CD4-positive, alpha-beta T cell treated with Interleukin-12 subunit alpha and Interleukin-12 subunit beta, for 1 hour (primary cell): Measurements from ENCODE around the gene HS3ST5.
A peak's percentile ranks its signal among the peaks of the same experiment; 100 is the strongest.

Source experiments
- DNase-seq: peaks from one replicate; pipeline ENCODE4 v3.0.0-alpha.2; 2020

The HS3ST5 gene

GRCh38 chr6:114144887-114145851, 197.7 kb downstream of the HS3ST5 start:
- DNase-seq: no peak

GRCh38 chr6:114142258-114142657, 200.6 kb downstream of the HS3ST5 start:
- DNase-seq: no peak

GRCh38 chr6:114140416-114140815, 202.4 kb downstream of the HS3ST5 start:
- no peak for DNase-seq

- no peak for DNase-seq
Measured at GRCh38 chr6:114138577-114139248, 204.1 kb downstream of the HS3ST5 start.

- no peak for DNase-seq
Measured at GRCh38 chr6:114135363-114135971, 207.4 kb downstream of the HS3ST5 start.

GRCh38 chr6:114133816-114134215, 209.0 kb downstream of the HS3ST5 start:
- DNase-seq: no peak

- no peak for DNase-seq
Measured at GRCh38 chr6:114131945-114132344, 210.9 kb downstream of the HS3ST5 start.

- DNase-seq: no peak
Measured at GRCh38 chr6:114125576-114125975, 217.2 kb downstream of the HS3ST5 start.

GRCh38 chr6:114121913-114122662, 220.7 kb downstream of the HS3ST5 start:
- DNase-seq: no peak

- DNase-seq: no peak
Measured at GRCh38 chr6:114119056-114119455, 223.8 kb downstream of the HS3ST5 start.

GRCh38 chr6:114115652-114116051, 227.2 kb downstream of the HS3ST5 start:
- no peak for DNase-seq

GRCh38 chr6:114108119-114109002, 234.5 kb downstream of the HS3ST5 start:
- peak; percentile 4 for DNase-seq

- no peak for DNase-seq
Measured at GRCh38 chr6:114106020-114106419, 236.8 kb downstream of the HS3ST5 start.

GRCh38 chr6:114101255-114101654, 241.6 kb downstream of the HS3ST5 start:
- no peak for DNase-seq

GRCh38 chr6:114100215-114100994, 242.4 kb downstream of the HS3ST5 start:
- DNase-seq: no peak

GRCh38 chr6:114096561-114097172, 246.2 kb downstream of the HS3ST5 start:
- peak; percentile 35 for DNase-seq

- DNase-seq: no peak
Measured at GRCh38 chr6:114092943-114093342, 249.9 kb downstream of the HS3ST5 start.

GRCh38 chr6:114090626-114091025, 252.2 kb downstream of the HS3ST5 start:
- DNase-seq: no peak

- no peak for DNase-seq
Measured at GRCh38 chr6:114087496-114087895, 255.3 kb downstream of the HS3ST5 start.

- no peak for DNase-seq
Measured at GRCh38 chr6:114085211-114085610, 257.6 kb downstream of the HS3ST5 start.
